Liver (tissue), 3 donors: ENCODE data around the gene AFDN.

ENCODE experiments used
- CTCF ChIP-seq: fragments of 150-350 bp; IDR thresholded peaks from 2 replicates; pipeline ENCODE4 v1.5.1; 2017; ENCODE audit warnings: improper control_type of control experiment, low read depth, low read length; ENCODE audit not compliant: missing input control
- FOXA2 ChIP-seq: IDR thresholded peaks from 2 replicates; pipeline ENCODE4 v1.6.1; 2016; ENCODE audit warnings: antibody characterized with exemption
- GABPA ChIP-seq, 2 donors: IDR thresholded peaks in 1 of 2; conservative IDR thresholded peaks in 1 of 2; 2 replicates each; pipeline ENCODE4 v1.6.1; 2016; ENCODE audit warnings: antibody characterized with exemption in 2 of 2, mild to moderate bottlenecking in 1 of 2, moderate library complexity in 1 of 2
- JUND ChIP-seq, 2 donors: IDR thresholded peaks; 2 replicates each; pipeline ENCODE4 v1.6.1; 2016; ENCODE audit warnings: antibody characterized with exemption in 2 of 2
- RXRA ChIP-seq, 2 donors: IDR thresholded peaks; 2 replicates each; pipeline ENCODE4 v1.6.1; 2017 to 2018; ENCODE audit warnings: antibody characterized with exemption in 2 of 2, mild to moderate bottlenecking in 1 of 2
- TAF1 ChIP-seq: conservative IDR thresholded peaks from 2 replicates; pipeline ENCODE4 v1.6.1; 2016; ENCODE audit warnings: antibody characterized with exemption, mild to moderate bottlenecking
- TF ChIP-seq, protein P1 (sequence below): IDR thresholded peaks from 2 replicates; pipeline ENCODE4 v1.6.1; 2016; ENCODE audit warnings: antibody characterized with exemption
- TF ChIP-seq, protein P2 (sequence below): IDR thresholded peaks from 2 replicates; pipeline ENCODE4 v1.6.1; 2016; ENCODE audit warnings: antibody characterized with exemption, mild to moderate bottlenecking
- donor health status: healthy.
- donor health status: healthy.

- no peak for TF ChIP-seq RXRA (IDR thresholded peaks at IDR 0.05)
- TF ChIP-seq CTCF: no peak
- TF ChIP-seq TAF1: no peak
- TF ChIP-seq, protein P1, sequence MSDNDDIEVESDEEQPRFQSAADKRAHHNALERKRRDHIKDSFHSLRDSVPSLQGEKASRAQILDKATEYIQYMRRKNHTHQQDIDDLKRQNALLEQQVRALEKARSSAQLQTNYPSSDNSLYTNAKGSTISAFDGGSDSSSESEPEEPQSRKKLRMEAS: no peak
- TF ChIP-seq, protein P2, sequence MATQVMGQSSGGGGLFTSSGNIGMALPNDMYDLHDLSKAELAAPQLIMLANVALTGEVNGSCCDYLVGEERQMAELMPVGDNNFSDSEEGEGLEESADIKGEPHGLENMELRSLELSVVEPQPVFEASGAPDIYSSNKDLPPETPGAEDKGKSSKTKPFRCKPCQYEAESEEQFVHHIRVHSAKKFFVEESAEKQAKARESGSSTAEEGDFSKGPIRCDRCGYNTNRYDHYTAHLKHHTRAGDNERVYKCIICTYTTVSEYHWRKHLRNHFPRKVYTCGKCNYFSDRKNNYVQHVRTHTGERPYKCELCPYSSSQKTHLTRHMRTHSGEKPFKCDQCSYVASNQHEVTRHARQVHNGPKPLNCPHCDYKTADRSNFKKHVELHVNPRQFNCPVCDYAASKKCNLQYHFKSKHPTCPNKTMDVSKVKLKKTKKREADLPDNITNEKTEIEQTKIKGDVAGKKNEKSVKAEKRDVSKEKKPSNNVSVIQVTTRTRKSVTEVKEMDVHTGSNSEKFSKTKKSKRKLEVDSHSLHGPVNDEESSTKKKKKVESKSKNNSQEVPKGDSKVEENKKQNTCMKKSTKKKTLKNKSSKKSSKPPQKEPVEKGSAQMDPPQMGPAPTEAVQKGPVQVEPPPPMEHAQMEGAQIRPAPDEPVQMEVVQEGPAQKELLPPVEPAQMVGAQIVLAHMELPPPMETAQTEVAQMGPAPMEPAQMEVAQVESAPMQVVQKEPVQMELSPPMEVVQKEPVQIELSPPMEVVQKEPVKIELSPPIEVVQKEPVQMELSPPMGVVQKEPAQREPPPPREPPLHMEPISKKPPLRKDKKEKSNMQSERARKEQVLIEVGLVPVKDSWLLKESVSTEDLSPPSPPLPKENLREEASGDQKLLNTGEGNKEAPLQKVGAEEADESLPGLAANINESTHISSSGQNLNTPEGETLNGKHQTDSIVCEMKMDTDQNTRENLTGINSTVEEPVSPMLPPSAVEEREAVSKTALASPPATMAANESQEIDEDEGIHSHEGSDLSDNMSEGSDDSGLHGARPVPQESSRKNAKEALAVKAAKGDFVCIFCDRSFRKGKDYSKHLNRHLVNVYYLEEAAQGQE: no peak
- TF ChIP-seq FOXA2: no peak
- no peak for TF ChIP-seq GABPA (IDR thresholded peaks at IDR 0.05 in 1 of 2, conservative IDR thresholded peaks at IDR 0.05 in 1 of 2)
- TF ChIP-seq JUND (IDR thresholded peaks at IDR 0.05): no peak
Measured at GRCh38 chr6:167934426-167934864, 107.7 kb downstream of the AFDN start.
